Embryonic facial prominence (tissue), 1 donor: Measurements from ENCODE around the gene VSIG4.
"Not testable (repeated sequence)": the region's sequence is repeated elsewhere in the genome, so short reads cannot be mapped to it uniquely, and the experiment has no call there.

Experiments
- DNase-seq: peaks from one replicate; pipeline ENCODE4 v3.0.0-alpha.2; 2016; ENCODE audit errors: extremely low spot score

VSIG4 gene

GRCh38 chrX:66039944-66040343 is at the start of gene VSIG4:
Gene VSIG4, minus strand, starts transcription at chrX:66040080. Its CDS starts 82 bp downstream, at chrX:66039998.
- no peak for DNase-seq

GRCh38 chrX:66076801-66077200 is 36.9 kb upstream of the VSIG4 start:
- DNase-seq, result no peak

GRCh38 chrX:66074920-66075879 is 35.3 kb upstream of the VSIG4 start:
- no peak for DNase-seq

GRCh38 chrX:66071126-66071525 is 31.2 kb upstream of the VSIG4 start:
- no peak for DNase-seq

- DNase-seq, result no peak
Observed at GRCh38 chrX:66064261-66064660, 24.4 kb upstream of the VSIG4 start.

- DNase-seq, result not testable (repeated sequence)
Observed at GRCh38 chrX:66057019-66057418, 17.1 kb upstream of the VSIG4 start.

GRCh38 chrX:66054978-66055377 is 15.1 kb upstream of the VSIG4 start:
- DNase-seq, result no peak

GRCh38 chrX:66053414-66053813 is 13.5 kb upstream of the VSIG4 start:
- DNase-seq, result no peak

GRCh38 chrX:66051980-66052379 is 12.1 kb upstream of the VSIG4 start:
- DNase-seq, result no peak

- no peak for DNase-seq
Observed at GRCh38 chrX:66050140-66050569, 10.3 kb upstream of the VSIG4 start.

GRCh38 chrX:66049056-66049455 is 9.2 kb upstream of the VSIG4 start:
- DNase-seq, result no peak

- no peak for DNase-seq
Observed at GRCh38 chrX:66046612-66047235, 6.8 kb upstream of the VSIG4 start.

- no peak for DNase-seq
Observed at GRCh38 chrX:66045894-66046293, 6.0 kb upstream of the VSIG4 start.

GRCh38 chrX:66043584-66043983 is 3.7 kb upstream of the VSIG4 start:
- no peak for DNase-seq

- DNase-seq, result no peak
Observed at GRCh38 chrX:66042307-66043077, 2.6 kb upstream of the VSIG4 start.

GRCh38 chrX:66038115-66038514 is 1.8 kb downstream of the VSIG4 start:
- DNase-seq, result no peak

- DNase-seq, result no peak
Observed at GRCh38 chrX:66036231-66036630, 3.6 kb downstream of the VSIG4 start.

GRCh38 chrX:66035667-66036066 is 4.2 kb downstream of the VSIG4 start:
- no peak for DNase-seq

GRCh38 chrX:66030505-66031317 is 9.2 kb downstream of the VSIG4 start:
- DNase-seq, result no peak

- DNase-seq, result no peak
Observed at GRCh38 chrX:66028936-66029335, 10.9 kb downstream of the VSIG4 start.

- no peak for DNase-seq
Observed at GRCh38 chrX:66024570-66024969, 15.3 kb downstream of the VSIG4 start.
